Right kidney (tissue), 1 donor: ENCODE measurements around the gene DBX2.
"Not testable (repeated sequence)": the region's sequence is repeated elsewhere in the genome, so short reads cannot be mapped to it uniquely, and the experiment has no call there.

Source experiments
- DNase-seq: peaks from one replicate; pipeline ENCODE4 v3.0.0-alpha.2; 2016

Gene DBX2

GRCh38 chr12:45010059-45010458 is 40.8 kb downstream of the DBX2 start:
- DNase-seq = no peak

GRCh38 chr12:45008211-45008610 is 42.7 kb downstream of the DBX2 start:
- no peak for DNase-seq

GRCh38 chr12:44999355-44999754 is 51.5 kb downstream of the DBX2 start:
- DNase-seq = no peak

- no peak for DNase-seq
These were observed 57.7 kb downstream of the DBX2 start for GRCh38 chr12:44993161-44993560.

DNA sequence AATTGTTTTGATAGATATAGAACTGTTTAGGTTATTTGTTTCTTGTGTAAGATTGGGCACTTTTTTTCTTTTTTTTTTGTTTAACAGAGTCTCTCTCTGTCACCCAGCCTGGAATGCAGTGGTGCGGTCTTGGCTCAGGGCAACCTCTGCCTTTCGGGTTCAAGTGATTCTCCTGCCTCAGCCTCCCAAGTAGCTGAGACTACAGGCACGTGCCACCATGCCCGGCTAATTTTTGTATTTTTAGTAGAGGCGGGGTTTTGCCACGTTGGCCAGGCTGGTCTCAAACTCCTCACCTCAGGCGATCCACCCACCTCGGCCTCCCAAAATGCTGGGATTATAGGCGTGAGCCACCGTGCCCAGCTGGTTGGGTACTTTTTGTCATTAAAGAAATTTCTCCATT is 66.0 kb downstream of the DBX2 start:
- not testable (repeated sequence) for DNase-seq

- DNase-seq = no peak
These were observed 71.0 kb downstream of the DBX2 start for GRCh38 chr12:44979918-44980317.

DNA sequence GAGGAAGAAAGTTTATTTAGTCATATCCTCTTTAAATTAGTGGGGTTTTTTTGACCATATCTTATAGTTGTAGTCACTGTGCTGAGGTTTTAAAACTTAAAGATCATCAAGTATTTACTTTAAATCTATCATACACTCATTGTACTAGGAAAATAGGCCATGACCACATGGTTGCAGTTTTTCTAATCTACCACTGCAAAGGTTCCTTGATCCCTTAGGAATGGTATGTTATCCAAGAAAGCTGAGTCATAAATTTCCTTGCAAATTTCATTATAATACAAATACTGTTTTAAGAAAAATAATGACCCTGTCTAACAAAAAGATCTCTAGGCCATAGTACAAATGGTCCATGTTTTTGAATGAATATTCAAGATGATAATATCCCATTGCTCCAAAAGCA is 74.7 kb downstream of the DBX2 start:
- no peak for DNase-seq

DNA sequence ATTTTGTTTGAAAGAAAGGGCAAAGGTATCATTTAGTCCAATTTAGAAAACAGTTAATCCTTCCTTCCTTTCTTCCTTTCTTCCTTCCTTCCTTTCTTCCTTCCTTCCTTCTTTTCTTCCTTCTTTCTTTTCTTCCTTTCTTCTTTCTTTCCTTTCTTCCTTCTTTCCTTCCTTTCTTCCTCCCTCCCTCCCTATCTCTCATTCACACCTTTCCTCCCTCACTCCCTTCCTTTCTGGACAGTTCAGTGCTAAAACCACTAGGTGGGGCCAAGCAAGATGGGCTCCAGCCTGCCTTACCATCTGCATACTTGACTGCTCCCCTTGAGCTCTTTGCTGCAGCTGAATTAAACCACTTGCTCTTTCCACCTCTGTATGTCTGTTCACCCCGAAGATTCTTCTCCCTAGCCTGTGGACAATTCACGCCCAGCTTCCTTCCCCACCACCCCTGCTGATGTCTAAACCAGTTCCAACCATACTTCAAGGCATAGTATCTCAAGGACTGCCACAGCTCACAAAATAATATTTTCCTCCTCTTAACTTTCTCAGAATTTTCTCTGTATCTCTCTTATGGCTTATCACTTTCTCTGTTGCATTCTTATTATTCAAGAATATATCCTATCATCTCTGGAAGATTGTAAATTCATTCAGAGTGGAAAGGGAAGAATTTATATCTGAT is 78.0 kb downstream of the DBX2 start:
- peak; percentile 1 for DNase-seq

- DNase-seq = no peak
These were observed 81.9 kb downstream of the DBX2 start for GRCh38 chr12:44968965-44969364.
